HEK293 (cell line): ENCODE data around the gene CD81.

Experiments used
- OVOL3 ChIP-seq: fragments of 450-650 bp; formaldehyde crosslinking; IDR thresholded peaks from 2 replicates; pipeline ENCODE4 v1.5.1; 2016; ENCODE audit warnings: missing biosample characterization, missing genetic modification characterization
- TCF7L2 ChIP-seq: IDR thresholded peaks from 2 replicates; pipeline ENCODE4 v1.6.1; 2011; ENCODE audit warnings: low read depth, mild to moderate bottlenecking, inconsistent platforms, low read length, moderate library complexity, borderline replicate concordance
- YY1 ChIP-seq: fragments of 450-650 bp; formaldehyde crosslinking; IDR thresholded peaks from 2 replicates; pipeline ENCODE4 v1.5.1; 2018; ENCODE audit warnings: missing biosample characterization, missing genetic modification characterization
- ZBTB7A ChIP-seq: fragments of 450-650 bp; formaldehyde crosslinking; IDR thresholded peaks from 2 replicates; pipeline ENCODE4 v1.5.1; 2016; ENCODE audit warnings: low read depth, missing biosample characterization, missing genetic modification characterization
- ZNF10 ChIP-seq: fragments of 450-650 bp; formaldehyde crosslinking; IDR thresholded peaks from 2 replicates; pipeline ENCODE4 v1.5.1; 2017; ENCODE audit warnings: missing biosample characterization, missing genetic modification characterization
- TF ChIP-seq, protein P1 (sequence below): fragments of 450-650 bp; formaldehyde crosslinking; IDR thresholded peaks from 2 replicates; pipeline ENCODE4 v1.5.1; 2016; ENCODE audit warnings: missing biosample characterization, missing genetic modification characterization
- TF ChIP-seq, protein P2 (sequence below): fragments of 450-650 bp; formaldehyde crosslinking; IDR thresholded peaks from 2 replicates; pipeline ENCODE4 v1.5.1; 2016; ENCODE audit warnings: missing biosample characterization, missing genetic modification characterization, low read depth
- TF ChIP-seq, protein P3 (sequence below): fragments of 450-650 bp; formaldehyde crosslinking; IDR thresholded peaks from 2 replicates; pipeline ENCODE4 v1.5.1; 2016; ENCODE audit warnings: missing biosample characterization, missing genetic modification characterization
- TF ChIP-seq, protein P4 (sequence below): fragments of 450-650 bp; formaldehyde crosslinking; IDR thresholded peaks from 2 replicates; pipeline ENCODE4 v1.5.1; 2016; ENCODE audit warnings: missing biosample characterization, missing genetic modification characterization, borderline replicate concordance

DNA sequence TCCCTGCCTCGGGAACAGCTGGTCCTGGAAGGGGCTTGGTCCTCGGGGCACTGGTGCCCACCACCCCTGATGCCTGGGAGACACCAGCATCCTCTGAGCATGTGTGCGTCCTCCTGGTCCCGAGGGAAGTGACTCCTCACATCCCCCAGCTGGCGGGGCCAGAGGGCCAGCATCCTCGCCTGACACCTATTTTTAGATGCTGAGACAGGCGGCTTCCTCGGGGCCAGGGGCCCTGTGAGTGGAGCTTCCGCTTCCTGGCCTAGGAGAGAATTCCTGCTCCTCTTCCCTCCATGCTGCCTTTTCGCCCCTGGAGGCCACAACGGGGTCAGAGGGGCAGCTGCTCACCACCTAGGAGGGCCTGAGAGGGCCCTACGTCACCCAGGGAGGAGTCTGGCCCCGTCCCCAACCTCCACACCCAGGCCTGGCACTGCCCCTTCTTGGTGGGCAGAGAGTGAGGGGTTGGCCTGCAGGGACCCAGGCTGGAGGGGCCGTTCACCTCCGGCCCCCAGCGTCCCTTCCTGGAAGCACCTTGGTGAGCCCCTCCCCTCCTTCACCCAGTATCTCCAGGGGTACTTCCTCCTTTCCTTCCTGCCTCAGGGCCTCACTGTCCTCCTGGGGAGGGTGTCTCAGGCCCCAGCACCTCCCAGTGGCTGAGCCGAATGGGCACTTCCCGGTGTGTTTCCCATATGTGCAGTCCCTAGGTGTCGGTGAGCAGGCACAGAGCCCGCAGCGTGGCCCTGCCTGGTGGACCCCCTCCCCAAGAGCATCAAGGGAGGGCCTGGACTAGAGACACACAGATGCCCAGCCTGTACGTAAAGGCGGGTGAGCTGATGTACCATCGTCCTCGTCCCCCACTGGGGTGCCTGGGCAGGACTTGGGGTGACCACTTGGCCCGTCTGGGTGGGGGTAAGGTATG lies 6.1 kb downstream of the CD81 start:
- TF ChIP-seq TCF7L2 (no peak), YY1 (tag by site-specific recombination) (no peak), OVOL3 (no peak), ZNF10 (tag by site-specific recombination) (no peak), ZBTB7A (tag by site-specific recombination) (no peak)
- TF ChIP-seq, protein P1, sequence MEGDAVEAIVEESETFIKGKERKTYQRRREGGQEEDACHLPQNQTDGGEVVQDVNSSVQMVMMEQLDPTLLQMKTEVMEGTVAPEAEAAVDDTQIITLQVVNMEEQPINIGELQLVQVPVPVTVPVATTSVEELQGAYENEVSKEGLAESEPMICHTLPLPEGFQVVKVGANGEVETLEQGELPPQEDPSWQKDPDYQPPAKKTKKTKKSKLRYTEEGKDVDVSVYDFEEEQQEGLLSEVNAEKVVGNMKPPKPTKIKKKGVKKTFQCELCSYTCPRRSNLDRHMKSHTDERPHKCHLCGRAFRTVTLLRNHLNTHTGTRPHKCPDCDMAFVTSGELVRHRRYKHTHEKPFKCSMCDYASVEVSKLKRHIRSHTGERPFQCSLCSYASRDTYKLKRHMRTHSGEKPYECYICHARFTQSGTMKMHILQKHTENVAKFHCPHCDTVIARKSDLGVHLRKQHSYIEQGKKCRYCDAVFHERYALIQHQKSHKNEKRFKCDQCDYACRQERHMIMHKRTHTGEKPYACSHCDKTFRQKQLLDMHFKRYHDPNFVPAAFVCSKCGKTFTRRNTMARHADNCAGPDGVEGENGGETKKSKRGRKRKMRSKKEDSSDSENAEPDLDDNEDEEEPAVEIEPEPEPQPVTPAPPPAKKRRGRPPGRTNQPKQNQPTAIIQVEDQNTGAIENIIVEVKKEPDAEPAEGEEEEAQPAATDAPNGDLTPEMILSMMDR (tag by site-specific recombination) = no peak
- TF ChIP-seq, protein P2, sequence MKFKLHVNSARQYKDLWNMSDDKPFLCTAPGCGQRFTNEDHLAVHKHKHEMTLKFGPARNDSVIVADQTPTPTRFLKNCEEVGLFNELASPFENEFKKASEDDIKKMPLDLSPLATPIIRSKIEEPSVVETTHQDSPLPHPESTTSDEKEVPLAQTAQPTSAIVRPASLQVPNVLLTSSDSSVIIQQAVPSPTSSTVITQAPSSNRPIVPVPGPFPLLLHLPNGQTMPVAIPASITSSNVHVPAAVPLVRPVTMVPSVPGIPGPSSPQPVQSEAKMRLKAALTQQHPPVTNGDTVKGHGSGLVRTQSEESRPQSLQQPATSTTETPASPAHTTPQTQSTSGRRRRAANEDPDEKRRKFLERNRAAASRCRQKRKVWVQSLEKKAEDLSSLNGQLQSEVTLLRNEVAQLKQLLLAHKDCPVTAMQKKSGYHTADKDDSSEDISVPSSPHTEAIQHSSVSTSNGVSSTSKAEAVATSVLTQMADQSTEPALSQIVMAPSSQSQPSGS = no peak
- TF ChIP-seq, protein P3, sequence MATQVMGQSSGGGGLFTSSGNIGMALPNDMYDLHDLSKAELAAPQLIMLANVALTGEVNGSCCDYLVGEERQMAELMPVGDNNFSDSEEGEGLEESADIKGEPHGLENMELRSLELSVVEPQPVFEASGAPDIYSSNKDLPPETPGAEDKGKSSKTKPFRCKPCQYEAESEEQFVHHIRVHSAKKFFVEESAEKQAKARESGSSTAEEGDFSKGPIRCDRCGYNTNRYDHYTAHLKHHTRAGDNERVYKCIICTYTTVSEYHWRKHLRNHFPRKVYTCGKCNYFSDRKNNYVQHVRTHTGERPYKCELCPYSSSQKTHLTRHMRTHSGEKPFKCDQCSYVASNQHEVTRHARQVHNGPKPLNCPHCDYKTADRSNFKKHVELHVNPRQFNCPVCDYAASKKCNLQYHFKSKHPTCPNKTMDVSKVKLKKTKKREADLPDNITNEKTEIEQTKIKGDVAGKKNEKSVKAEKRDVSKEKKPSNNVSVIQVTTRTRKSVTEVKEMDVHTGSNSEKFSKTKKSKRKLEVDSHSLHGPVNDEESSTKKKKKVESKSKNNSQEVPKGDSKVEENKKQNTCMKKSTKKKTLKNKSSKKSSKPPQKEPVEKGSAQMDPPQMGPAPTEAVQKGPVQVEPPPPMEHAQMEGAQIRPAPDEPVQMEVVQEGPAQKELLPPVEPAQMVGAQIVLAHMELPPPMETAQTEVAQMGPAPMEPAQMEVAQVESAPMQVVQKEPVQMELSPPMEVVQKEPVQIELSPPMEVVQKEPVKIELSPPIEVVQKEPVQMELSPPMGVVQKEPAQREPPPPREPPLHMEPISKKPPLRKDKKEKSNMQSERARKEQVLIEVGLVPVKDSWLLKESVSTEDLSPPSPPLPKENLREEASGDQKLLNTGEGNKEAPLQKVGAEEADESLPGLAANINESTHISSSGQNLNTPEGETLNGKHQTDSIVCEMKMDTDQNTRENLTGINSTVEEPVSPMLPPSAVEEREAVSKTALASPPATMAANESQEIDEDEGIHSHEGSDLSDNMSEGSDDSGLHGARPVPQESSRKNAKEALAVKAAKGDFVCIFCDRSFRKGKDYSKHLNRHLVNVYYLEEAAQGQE (tag by site-specific recombination) = no peak
- TF ChIP-seq, protein P4, sequence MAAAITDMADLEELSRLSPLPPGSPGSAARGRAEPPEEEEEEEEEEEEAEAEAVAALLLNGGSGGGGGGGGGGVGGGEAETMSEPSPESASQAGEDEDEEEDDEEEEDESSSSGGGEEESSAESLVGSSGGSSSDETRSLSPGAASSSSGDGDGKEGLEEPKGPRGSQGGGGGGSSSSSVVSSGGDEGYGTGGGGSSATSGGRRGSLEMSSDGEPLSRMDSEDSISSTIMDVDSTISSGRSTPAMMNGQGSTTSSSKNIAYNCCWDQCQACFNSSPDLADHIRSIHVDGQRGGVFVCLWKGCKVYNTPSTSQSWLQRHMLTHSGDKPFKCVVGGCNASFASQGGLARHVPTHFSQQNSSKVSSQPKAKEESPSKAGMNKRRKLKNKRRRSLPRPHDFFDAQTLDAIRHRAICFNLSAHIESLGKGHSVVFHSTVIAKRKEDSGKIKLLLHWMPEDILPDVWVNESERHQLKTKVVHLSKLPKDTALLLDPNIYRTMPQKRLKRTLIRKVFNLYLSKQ (tag by site-specific recombination) = no peak
